ENCODE results near the gene APP. TPM values are rescaled to one million over a fixed set of nuclear protein-coding genes. Genes with fewer than 3 reads are reported as not detected.

APP gene
- total and polyA plus RNA-seq, 4 donors, result 86.9 to 414 (median 367) TPM

- no peaks in the 10 kb centered on the region for H3K27me3 ChIP-seq (ENCODE audit: control insufficient read depth in 3 of 3, insufficient read depth in 3 of 3, low read length in 2 of 3)
- WGBS, 2 donors, result 72 to 80% methylated on average over 3 of the region's 3 CpGs
Observed at GRCh38 chr21:25965951-25966707, 204.4 kb downstream of the APP start.

GRCh38 chr21:25964926-25965325, 205.6 kb downstream of the APP start:
- Histone ChIP-seq H3K4me3 (no peak overlapping the region), H3K36me3 (ENCODE audit: control insufficient read depth in 4 of 4, insufficient read depth in 4 of 4, low read length in 4 of 4) (peaks cover 0 to 9% (median 2%) of the 10 kb centered on the region in 4 donors), H3K27ac (ENCODE audit: low read depth in 1 of 2, low read length in 1 of 2) (no peak overlapping the region), H3K27me3 (ENCODE audit: control insufficient read depth in 3 of 3, insufficient read depth in 3 of 3, low read length in 2 of 3) (no peaks in the 10 kb centered on the region), H3K9ac (ENCODE audit: insufficient read depth in 1 of 2, low read length in 2 of 2) (no peak overlapping the region), H3K9me3 (ENCODE audit: control insufficient read depth in 4 of 4, insufficient read depth in 3 of 4, low read length in 3 of 4) (no peaks in the 10 kb centered on the region), H3K4me1 (ENCODE audit: control insufficient read depth in 5 of 5, insufficient read depth in 5 of 5, low read length in 5 of 5) (peaks cover 0 to 8% (median 0%) of the 10 kb centered on the region in 5 donors)
- WGBS, 2 donors, result 96 to 99% methylated on average over 5 of the region's 5 CpGs
- DNase-seq, result no peak
- no peak for TF ChIP-seq CTCF (IDR thresholded peaks at IDR 0.05; ENCODE audit: control extremely low read depth, extremely low read depth)
- ATAC-seq (ENCODE audit: insufficient read depth, low FRiP score), result no peak

More at GRCh38 chr21:25965951-25966707, 204.4 kb downstream of the APP start:
- H3K4me1 ChIP-seq (ENCODE audit: control insufficient read depth in 5 of 5, insufficient read depth in 5 of 5, low read length in 5 of 5), result peaks cover 0 to 13% (median 0%) of the 10 kb centered on the region in 5 donors
- no peak overlapping the region for H3K27ac ChIP-seq (ENCODE audit: low read depth in 1 of 2, low read length in 1 of 2)
- H3K4me3 ChIP-seq, result no peak overlapping the region
- no peak for DNase-seq
- H3K9me3 ChIP-seq (ENCODE audit: control insufficient read depth in 4 of 4, insufficient read depth in 3 of 4, low read length in 3 of 4), result no peaks in the 10 kb centered on the region
- TF ChIP-seq CTCF (IDR thresholded peaks at IDR 0.05; ENCODE audit: control extremely low read depth, extremely low read depth), result no peak
- peaks cover 0 to 17% (median 5%) of the 10 kb centered on the region in 4 donors for H3K36me3 ChIP-seq (ENCODE audit: control insufficient read depth in 4 of 4, insufficient read depth in 4 of 4, low read length in 4 of 4)
- H3K9ac ChIP-seq (ENCODE audit: insufficient read depth in 1 of 2, low read length in 2 of 2), result no peak overlapping the region
- no peak for ATAC-seq (ENCODE audit: insufficient read depth, low FRiP score)

GRCh38 chr21:25964015-25964414, 206.6 kb downstream of the APP start:
- Histone ChIP-seq H3K4me1 (ENCODE audit: control insufficient read depth in 5 of 5, insufficient read depth in 5 of 5, low read length in 5 of 5) (peaks cover 0 to 8% (median 0%) of the 10 kb centered on the region in 5 donors), H3K4me3 (no peak overlapping the region), H3K27me3 (ENCODE audit: control insufficient read depth in 3 of 3, insufficient read depth in 3 of 3, low read length in 2 of 3) (no peaks in the 10 kb centered on the region), H3K27ac (ENCODE audit: low read depth in 1 of 2, low read length in 1 of 2) (peak overlapping the region in 1 of 2 donors; percentile 60), H3K9ac (ENCODE audit: insufficient read depth in 1 of 2, low read length in 2 of 2) (no peak overlapping the region), H3K36me3 (ENCODE audit: control insufficient read depth in 4 of 4, insufficient read depth in 4 of 4, low read length in 4 of 4) (peaks cover 0 to 9% (median 2%) of the 10 kb centered on the region in 4 donors), H3K9me3 (ENCODE audit: control insufficient read depth in 4 of 4, insufficient read depth in 3 of 4, low read length in 3 of 4) (no peaks in the 10 kb centered on the region)
- ATAC-seq (ENCODE audit: insufficient read depth, low FRiP score), result no peak
- TF ChIP-seq CTCF (IDR thresholded peaks at IDR 0.05; ENCODE audit: control extremely low read depth, extremely low read depth), result no peak
- 53 to 56% methylated on average over 5 of the region's 5 CpGs for WGBS, 2 donors
- DNase-seq, result peak in 2 of 3 donors; percentile 27 to 55

Data from lung (tissue), 12 donors.